ENCODE data around the gene FAM234B.
"Not testable (repeated sequence)": the region's sequence is repeated elsewhere in the genome, so short reads cannot be mapped to it uniquely, and the experiment has no call there.

The FAM234B gene

DNA sequence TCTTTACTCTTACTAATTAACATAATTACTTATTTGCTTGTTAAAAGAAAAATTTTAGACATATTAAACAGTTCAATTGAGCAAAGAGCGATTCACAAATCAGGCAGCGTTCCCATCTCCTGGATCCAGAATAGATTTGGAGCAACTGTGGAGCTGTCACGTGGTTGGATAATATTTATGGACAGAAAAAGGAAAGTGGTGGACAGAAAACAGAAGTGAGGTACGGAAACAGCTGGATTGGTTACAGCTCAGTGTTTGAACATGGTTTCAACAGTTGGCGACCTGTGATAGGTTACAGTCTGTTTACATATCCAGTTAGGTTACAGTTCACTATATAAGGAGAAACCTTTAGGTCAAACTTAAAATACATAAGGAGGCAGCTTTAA, 19.7 kb upstream of the FAM234B start:
- DNase-seq: no peak

- no peak for DNase-seq
Observed at GRCh38 chr12:13026286-13026685, 17.9 kb upstream of the FAM234B start.

GRCh38 chr12:13027032-13027431, 17.1 kb upstream of the FAM234B start:
- no peak for DNase-seq

- no peak for DNase-seq
Observed at GRCh38 chr12:13027508-13027907, 16.7 kb upstream of the FAM234B start.

DNA sequence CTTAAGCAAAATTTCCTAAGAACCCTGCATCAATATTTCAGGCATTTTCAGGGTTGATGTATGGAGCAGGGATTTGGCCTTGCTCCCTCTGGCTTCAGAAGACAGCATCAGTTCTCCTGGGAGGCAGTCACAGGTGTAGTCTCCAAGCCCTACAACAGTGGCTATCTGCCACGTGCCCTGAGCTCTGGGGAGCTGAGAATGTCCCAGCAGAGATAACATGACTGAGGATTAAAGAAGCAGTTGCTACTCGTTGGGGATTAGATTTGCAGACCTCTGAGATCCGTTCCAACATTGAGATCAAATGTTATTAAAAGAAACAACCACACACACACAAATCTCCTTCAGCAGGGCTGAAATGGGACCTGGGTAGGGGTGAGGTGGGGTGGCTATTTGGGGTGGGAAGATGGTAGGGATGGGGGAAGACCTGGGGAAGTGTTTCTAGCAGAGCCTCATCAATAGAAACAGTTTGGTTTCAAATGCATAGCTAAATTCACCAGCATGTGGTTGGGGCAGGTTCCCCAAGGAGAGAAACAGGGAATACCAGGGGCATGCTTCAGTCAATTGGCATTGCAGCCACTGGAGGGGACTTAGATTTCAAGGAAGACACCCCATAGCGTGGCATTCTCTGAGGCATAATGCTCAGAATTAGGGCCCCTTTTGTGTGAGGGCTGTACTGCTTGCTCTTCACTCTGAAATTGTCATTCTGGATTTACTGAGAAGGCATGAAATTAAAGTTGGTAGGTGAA, 15.2 kb upstream of the FAM234B start:
- DNase-seq: no peak

DNA sequence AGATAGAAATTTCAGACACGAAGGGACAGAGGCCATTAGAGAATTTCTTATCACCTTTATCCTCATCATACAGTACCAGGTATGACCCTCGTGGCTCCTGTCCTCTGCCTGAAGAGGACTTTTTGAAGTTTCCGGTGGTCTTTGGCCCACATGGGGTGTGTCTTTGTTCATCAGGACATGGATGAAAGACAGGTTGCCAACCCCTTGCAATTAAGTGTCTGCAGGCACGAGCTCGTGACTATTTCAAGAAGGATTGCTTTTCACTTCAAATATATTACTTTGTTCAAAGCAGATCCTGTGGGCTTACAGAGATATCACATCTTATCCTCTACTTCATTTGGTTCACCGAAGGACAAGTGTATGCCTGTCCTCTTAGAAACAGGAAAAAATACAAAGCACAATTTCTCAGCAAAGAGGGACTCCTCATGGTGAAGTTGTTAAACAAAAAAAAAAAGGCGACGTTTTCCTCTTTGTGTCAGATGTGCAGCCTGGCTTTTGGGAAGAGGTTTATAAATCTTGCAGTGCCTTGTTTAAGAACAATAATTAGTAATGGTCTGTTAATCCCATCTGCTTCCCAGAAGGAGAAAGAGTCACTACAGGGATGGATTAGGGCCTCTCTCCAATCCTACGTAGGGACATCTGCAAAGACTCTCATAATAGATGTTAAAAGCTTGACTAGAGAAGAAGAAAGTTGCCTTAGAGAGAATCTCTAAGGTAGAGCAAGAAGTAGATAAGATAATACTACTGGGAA, 13.5 kb upstream of the FAM234B start:
- no peak for DNase-seq

DNA sequence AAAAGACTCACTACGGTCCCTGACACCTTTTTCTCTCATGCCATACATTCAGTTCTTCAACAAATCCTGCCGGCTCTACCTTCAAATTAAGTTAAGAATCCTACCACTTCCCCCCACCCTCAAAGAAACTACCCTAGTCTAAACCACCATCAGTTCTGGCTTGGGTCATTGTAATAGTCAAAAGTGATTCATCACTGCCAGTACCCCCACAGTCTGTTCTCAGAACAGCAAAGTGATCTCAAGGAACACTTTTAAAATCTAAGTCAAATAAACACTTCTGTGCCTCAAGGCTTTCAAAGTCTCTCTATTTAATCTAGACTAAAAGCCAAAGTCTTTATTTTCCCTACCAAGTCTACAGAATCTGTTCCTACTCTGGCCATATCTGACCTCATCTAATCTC, 12.0 kb upstream of the FAM234B start:
- no peak for DNase-seq

DNA sequence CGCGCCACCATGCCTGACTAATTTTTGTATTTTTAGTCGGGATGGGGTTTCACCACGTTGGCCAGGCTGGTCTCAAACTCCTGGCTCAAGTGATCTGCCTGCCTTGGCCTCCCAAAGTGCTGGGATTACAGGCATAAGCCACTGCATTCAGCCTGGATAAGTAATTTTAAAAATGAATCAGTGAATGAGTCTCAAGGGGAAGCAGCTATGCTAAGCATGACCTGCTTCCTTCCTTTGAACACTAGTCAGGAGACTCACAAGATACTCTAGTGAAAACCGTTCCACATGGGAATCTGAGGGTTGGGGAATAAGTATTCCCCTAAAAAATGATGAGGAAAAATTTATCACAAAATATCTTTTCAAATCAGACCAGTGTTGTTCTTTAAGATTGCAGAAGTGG, 10.7 kb upstream of the FAM234B start:
- DNase-seq: no peak

DNA sequence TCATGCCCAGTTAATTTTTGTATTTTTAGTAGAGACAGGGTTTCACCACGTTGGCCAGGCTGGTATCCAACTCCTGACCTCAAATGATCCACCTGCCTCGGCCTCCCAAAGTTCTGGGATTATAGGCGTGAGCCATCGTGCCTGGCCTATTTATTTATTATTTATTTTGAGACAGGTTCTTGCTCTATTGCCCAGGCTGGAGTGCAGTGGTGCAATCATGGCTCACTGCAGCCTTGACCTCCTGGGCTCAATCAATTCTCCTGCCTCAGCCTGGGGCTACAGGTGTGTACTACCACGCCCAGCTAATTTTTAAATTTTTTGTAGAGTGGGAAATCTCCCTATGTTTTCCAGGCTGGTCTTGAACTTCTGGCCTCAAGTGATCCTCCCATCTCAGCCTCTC, 8.8 kb upstream of the FAM234B start:
- DNase-seq: not testable (repeated sequence)

DNA sequence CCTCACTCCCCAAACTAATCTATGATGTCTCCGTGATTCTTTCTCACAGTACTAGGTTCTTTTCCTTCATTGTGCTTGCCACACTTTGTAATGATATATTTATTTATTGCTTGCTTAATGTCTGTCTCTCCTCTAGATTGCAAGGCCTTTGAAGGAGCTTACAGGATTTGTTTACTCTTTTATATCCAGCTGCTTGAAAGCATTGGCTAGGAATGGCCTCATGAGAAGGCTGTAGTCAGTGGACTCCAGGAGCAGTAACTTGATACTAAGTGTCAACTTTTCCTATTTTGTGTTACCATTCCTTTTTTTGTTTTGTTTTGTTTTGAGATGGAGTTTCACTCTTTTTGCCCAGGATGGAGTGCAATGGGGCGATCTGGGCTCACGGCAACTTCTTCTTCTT, 7.3 kb upstream of the FAM234B start:
- no peak for DNase-seq

DNA sequence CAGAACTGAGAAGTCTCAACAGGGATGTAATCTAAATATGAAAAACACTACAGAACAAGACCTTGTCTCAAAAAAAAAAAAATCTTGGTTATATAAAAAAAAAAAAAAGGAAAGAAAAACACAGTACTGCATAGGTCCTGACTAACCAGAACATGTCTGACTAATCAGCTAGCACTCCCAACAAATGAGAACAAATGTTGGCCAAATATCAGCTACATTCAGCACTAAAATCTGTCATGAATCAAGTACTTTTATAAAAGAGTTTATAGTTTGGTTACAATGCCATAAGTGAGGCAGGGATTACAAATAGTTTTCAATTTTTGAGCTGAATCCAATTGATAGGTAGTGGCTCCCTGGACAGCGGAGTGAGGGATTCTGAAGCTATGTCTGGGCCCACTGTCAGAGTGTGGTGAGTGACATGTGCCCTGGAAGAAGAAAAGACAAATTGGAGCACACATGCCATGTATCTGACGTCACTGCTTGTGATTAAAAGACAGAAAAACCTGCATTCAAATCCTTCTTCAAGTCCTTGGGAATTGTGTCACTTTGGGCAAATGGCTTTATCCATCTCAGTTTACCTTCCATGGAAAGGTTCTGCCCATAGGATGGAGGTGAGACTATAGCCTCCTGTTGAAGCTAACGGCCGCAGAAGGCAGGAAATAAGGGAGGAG, 5.6 kb upstream of the FAM234B start:
- DNase-seq: no peak

DNA sequence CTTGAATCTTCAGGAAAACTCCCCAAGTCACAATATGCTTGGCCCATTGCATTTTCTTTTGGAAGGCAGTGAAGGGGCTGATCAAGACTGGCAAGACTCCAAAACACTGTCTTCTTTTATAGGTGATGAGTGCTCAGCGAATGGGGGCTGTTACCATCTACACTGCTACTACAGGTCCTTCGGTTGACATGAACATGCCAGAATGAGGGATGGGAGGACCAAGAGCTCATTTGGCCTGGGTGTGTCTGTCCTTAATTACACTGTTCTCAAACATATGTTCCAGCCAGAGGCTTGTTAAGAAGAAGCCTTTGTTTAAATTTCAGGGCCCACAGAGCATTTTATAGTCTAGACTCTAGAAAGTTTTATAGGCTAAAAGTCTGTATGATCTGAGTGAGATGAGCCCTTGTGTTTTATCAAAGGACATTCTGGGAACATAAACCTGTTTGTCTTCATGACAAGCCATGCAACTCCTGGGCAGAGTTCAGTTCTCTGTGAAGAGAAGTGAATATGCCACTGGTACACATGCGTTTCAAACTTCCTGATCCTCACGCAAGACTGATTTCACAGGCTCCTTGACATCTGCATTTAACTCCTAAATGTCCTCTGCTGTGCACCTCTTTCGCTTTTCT, 4.7 kb upstream of the FAM234B start:
- peak; percentile 5 for DNase-seq

- no peak for DNase-seq
Observed at GRCh38 chr12:13041224-13041623, 3.0 kb upstream of the FAM234B start.

DNA sequence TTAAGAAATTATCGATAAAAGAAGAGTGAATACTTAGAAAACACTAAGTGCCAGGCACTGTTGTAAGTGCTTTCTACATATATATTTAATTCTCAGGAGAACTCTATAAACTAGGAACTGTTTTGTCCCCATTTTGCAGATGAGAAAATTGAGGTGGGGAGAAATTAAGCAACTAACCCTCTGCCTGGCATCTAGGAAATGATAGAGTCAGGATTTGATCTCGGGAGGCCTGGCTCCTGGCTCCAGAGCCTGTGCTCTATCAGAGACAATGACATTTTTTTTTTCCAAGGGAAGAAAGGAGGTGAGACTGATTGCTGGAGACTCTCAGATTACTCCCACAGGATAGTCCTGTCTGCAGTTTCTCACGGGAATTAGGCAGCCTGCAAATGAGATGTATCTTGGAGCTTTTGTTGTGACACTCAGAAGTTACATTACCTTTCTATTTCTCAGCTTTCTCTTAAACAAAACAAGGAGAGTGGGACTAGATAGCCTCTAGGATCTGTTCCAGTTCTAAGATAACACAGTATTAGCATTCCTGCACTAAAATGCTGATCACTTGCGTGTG, 1.4 kb upstream of the FAM234B start:
- no peak for DNase-seq

DNA sequence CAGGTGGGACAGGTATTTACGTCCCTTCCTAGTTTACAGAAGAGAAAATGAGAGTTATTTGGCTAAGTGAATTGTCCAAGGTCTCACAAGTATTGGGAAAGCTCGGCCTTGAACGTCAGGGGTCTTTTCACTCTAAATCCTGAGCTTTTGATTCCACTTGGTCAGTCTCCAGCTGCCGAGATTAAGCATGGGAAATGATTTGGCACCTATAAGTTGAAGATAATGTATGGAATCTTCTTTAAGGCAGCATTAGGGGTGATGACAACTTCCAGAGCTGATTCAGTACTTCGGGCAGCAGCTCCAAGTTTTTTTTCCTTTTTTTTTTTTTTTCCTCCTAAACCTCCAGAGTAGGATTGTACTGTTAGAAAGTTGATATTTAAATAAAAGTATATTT, 722 bp downstream of the FAM234B start:
- no peak for DNase-seq

DNA sequence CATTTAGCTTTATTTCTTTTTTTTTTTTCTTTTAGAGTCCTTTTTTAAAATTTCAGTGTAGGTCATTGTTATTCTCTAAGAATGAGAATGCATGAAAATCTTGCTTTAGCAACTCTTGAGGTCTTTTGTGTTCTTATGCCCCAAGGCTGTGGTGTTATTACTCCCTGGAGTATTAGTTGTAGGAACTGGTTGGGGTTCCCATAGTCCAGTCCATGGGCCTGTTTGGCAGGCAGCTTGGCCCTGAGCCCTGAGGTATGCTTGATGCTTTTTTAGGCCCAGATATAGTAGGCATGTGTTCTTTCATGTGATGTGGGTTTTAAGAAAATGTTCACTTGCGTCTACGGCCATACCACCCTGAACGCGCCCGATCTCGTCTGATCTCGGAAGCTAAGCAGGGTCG, 1.6 kb downstream of the FAM234B start:
- no peak for DNase-seq

GRCh38 chr12:13046964-13047363, 2.8 kb downstream of the FAM234B start:
- no peak for DNase-seq

GRCh38 chr12:13049816-13050215, 5.6 kb downstream of the FAM234B start:
- no peak for DNase-seq

- DNase-seq: no peak
Observed at GRCh38 chr12:13052421-13052820, 8.2 kb downstream of the FAM234B start.

GRCh38 chr12:13053617-13054016, 9.4 kb downstream of the FAM234B start:
- not testable (repeated sequence) for DNase-seq

DNA sequence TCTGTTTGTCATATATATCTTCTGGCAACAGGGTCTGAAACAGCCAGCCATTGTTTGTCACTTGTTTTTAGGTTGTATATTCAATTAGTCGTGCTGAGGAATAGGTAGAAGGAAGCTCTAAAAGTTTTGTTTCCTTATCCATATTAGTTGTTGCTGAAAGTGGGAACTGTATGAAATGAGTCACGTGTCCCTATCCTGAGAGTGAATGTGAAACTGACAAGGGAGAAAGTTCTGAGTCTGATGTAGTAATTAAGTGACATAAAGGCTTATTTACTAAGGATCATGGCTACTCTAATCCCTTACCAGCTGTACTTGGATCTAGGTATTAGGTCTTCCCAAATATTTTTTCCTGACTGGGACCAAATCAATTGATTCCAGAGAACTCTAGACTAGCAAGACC, 16.4 kb downstream of the FAM234B start:
- DNase-seq: no peak

DNA sequence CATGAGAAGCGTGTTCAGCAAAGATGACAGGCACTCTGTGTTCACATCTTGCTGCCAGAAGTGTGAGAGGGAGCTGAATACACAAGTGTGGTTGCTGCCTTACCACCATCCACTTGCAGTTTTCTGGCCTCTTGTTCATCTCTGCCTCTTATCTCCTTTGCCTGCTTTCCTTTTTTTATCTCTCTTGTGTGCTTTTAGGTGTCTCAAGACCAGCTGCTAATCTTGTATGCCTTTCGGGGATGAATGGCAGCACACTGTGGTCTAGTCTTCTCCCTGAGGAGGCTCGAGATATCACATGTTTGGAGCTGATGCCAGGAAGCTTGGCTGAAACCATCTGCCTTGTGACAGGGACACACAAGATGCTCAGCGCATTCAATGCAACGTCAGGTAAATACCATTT, 17.2 kb downstream of the FAM234B start:
- no peak for DNase-seq

GRCh38 chr12:13062669-13063068, 18.5 kb downstream of the FAM234B start:
- no peak for DNase-seq
